T-helper 9 cell (primary cell): Measurements from ENCODE around the gene BBLN.
"Not testable (repeated sequence)": the region's sequence is repeated elsewhere in the genome, so short reads cannot be mapped to it uniquely, and the experiment has no call there.

Source experiments
- DNase-seq: peaks from one replicate; pipeline ENCODE4 v3.0.0-alpha.2; 2020

The BBLN gene

DNA sequence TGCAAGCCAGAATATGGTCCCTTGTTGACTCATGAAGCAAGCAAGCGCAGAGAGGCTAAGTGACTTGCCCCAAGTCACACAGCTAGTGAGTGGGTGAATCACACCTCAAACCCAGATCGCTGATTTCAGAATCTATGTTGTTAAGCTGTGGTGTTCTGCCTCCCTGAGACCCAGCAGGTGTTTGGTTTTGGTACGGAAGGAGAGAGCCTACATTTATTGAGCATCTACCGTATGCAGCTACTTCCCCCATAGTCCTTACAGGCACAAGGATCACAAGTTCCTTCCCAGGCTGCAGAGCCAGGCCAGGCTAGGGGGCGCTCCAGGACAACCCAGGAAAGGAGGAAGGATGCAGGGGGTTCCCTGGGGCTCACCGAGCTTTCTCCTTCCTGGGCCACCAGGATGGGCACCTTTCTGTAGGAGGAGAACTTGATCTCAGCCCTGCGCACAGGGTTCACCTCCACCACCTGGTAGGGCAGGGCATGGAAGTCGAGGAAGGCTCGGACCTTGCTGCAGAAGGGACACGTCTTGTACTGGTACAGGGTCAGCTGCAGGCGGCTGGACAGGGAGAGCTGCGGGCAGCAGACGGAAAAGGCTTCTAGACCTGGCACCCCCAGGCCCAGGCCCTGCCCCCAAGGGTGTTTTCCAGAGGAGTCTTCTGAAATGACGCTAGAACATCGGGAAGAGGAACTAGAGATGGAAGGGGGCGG lies 35.0 kb upstream of the BBLN start:
- DNase-seq, result peak; percentile 42

DNA sequence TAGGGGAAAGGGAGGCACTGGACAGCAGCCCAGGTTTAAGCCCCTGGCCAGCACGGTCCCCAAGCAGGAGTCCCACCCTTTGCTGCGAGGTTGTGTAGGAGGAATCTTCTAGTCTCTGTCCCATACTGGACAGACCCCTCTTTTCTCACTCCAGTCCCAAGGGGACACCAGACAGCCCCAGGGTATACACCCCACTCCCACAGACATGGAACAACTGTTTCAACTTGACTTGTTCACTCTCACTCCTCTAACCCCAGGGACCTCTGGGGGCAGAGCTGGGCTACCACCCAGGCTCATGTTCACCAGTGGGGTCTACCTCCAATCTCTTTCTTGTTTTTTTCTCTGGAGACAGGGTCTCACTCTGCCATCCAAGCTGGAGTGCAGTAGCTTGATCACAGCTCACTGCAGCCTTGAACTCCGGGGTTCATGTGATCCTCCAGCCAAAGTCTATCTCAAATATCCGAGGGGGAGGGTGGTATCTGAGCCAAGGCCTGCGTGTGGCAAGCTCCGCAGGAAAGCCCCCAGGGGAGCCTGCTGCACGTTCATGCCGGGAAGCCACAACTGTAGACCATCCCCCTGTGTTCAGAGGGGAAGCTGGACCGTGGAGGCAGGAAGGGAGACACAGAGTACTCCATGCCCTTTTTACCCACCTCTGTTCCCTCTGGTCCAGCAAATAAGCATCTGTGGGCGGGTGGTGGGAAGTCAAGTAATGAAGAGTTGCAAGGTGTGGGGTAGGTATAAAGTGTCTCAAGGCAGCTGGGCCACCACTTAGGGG lies 34.3 kb upstream of the BBLN start:
- DNase-seq, result no peak

DNA sequence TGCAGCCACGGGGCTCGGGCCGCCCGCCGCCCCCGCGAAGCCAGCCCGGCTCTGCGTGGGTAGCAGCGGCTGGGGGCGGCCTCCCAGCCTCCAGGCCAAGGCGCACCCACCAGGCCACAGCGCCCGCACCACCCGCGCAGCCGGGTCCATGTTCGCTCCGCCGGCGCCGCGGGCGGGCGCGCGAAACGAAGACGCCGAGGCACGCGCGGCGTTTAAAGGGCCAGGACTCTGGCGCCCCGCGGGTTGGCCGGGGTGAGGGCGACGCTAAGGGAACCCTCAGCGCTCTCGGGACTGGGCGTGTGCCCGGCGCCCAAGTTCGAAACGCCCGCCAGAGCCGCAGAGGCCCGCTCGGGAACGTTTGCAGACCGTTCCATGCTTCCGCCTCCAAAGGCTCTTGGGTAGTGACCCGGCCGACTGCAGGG lies 32.5 kb upstream of the BBLN start, which contains the start of gene PTGES2:
Gene PTGES2 (minus strand): TSS at position 162 of the 422 bp plus-strand sequence. CDS start 12 bp downstream, at position 150.
- peak; percentile 73 for DNase-seq

DNA sequence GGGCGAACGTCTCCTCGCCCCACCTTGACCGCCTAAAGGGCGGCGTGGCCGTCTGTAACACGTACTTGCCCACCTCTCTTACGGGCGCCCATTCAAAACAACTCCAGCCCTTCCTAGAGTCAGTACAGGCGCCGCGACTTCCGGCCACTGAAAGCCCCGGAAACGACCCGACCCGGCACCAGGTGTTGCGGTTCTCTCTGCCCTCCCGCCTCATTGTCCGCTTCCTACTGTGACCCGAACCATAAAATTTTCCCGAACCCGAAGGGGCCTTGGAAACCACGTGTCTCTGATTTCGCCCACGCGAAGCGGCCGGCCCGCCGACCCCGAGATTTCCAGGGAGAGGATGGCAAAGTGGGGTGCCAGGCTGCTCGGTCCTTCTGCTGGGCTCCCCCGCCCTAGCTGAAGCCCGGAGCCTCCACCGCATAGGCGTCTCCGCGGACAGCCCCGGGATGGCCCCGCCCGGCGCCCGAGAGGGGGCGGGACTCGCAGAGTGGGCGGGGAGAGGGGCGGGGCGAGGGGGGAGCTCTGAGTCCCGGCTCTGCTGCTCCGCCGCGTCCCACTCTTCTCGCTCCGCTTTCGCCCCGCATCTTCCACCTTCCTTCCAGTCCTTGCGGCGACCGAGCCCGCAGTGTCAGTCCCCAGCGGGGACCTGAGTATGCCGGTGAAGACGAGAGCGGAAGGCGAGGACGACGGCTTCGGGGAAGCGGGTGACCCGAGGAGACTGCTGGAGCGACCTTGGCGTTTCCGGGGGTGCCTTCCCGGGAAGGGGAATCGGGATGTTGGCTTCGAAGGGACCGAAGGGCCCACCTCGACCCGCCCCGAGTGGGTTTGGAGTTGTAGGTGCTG lies 31.9 kb upstream of the BBLN start:
- peak; percentile 85 for DNase-seq

DNA sequence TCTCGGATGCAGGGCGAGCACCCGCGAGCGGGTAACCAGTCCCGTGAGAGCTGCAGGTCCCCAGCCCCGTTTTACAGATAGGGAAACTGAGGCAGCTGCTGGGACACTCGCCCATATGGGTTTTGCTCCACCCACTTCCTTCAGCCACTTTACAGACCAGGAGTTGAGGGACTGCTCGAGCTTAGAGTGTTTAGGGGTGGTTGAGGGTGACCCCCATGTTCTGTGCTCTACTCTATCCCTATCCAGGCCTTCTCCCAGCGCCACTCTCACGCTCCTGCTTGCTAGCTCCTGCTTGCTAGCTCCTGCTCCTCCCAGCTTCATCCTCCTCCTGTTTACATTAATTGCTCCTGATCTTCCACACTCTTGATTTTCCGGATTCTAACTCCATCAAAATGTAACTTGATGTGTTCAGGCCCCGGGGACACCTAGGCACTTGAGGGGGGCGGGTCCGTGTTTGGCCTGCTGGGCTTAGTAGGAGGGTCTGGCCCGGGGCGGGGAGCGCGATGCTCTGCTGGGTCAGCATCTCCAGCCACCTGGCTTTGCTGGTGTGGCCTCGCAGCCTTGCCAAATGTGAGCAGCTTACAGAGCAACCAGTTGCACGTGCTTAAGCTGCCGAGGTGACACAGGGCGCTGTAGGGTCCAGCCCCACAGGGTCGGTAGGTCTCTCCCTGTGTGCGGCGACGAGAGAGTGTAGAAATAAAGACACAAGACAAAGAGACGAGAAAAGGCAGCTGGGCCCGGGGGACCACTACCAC lies 31.1 kb upstream of the BBLN start:
- no peak for DNase-seq

DNA sequence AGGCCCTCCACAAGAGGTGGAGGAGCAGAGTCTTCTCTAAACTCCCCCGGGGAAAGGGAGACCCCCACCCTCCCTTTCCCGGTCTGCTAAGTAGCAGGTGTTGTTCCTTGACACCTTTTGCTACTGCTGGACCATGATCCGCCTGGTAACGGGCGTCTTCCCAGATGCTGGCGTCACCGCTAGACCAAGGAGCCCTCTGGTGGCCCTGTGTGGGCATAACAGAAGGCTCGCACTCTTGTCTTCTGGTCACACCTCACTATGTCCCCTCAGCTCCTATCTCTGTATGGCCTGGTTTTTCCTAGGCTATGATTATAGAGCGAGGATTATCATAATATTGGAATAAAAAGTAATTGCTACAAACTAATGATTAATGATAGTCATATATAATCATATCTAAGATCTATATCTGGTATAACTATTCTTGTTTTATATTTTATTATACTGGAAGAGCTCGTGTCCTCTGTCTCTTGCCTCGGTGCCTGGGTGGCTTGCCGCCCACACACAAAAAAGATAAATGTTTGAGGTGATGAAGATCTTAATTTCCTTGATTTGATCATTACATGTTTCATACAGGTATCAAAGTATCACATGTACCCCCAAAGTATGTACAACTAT lies 30.0 kb upstream of the BBLN start:
- not testable (repeated sequence) for DNase-seq

DNA sequence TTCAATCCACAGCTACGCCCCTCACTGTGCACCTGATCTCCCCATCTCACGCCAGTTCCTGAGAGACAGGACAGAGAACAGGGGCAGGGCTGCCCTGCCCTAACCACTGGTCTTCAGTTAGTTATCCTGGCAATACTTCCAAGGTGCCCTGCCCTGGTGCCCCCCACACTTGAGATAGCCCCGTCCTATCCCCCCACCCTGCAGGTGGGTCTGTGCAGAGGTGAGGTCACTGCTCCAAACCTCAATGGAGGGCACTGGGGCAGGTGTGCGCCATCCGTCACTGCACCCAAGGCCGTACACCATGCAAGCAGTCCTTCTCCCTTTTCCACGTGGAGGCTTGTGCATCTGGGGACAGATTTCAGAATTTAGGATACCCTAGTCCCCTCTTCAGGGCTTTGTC lies 29.4 kb upstream of the BBLN start:
- not testable (repeated sequence) for DNase-seq

DNA sequence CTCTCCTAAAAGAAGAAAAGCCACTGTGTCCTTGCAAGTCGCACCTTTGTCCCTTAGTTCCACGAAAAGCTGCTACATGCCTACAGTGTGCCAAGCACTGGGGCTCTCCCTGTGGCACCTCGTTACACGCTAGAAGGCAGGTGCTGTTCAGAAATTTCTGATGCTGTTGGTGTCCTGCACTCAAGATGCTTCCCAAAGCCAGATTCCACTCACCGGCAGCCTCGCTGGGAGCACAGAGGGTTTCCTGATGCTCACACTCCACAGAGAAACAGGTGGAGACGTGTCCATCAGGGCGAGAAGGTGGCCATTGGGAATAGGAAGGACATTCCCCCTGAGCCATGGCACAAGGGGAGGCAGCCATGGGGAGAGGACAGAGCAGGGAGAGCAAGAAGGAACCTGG lies 28.7 kb upstream of the BBLN start:
- not testable (repeated sequence) for DNase-seq

DNA sequence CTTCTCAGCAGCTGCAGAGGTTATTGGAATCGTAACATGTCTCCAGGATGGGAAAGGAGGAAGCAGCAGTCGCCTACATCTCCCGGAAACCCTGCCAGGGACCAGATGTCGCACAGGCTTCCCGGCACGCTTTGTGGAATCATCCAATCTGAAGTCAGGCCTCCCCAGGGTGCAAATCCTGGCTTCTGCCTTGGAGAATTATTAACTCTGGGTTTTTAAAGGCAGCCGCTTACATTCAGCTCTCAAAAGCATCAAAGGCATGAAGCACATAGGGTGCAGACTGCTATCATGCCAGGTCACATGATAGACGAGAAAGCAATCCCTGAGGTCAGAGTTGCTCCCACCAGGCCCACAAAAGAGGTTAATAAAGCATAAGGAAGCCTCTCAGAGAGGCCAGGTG lies 27.9 kb upstream of the BBLN start:
- not testable (repeated sequence) for DNase-seq

DNA sequence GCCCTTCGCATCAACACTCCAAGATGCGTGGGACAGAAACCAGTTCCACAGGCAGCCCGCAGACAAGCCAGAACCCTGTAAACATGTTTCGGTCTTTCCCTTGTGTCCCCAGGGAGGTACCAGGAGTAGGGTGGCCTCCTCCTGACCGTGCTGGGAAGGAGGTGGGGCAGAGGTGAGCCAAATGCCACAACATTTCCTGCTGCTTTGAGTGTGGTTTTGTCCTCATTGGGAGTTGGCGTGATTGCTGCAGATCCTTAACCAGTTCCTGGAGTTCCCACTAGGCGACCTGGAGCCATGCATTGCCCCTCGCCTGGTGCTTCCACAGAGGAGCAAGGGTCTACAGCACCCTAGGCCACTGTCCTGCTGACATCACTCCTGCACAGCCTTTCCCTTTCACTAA lies 24.5 kb upstream of the BBLN start:
- not testable (repeated sequence) for DNase-seq

DNA sequence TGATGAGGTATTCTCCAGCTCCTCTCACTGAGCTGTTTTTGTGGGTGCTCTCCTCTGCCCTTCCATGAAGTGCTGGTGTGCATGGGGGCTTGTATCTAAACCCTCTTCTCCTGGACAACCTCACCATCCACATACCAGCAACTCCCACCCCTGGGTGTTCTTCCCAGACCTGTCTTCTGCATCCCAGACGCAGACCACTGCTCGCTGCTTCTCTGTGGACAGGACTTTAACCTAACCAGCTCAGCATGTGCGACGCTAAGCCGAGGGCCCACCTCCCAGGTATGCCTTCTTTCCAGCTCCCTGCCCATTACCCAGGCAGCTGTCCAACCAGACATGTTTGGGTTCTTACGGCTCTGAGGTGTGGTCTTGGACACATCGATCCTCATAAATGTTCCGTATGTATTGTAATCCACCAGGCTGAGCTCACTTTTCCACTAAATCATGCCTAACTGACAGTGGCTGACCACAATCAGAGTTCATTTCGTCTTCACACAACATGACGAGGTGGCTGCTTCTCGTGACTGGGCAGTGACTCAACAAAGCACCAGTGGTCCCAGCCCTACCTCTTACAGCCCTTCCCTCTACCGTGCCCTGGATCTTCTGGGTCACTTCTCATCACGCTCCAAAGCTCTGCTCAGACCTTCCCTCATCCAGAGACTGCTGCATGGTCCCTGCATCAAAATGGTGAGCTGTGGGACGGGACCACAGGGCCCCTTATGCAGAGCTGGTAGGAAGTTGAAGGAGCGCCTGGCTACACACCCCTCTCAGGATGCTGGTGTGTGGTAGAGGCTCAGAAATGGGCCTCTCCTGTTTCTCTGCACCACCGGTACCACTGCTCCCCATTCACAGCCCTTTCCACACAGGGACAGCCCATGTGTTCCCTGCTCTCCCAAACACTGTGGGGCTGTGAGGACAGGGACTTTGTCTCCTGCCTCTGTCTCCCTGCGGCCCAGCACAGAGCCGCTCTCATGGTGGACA lies 23.0 kb upstream of the BBLN start:
- DNase-seq, result no peak

DNA sequence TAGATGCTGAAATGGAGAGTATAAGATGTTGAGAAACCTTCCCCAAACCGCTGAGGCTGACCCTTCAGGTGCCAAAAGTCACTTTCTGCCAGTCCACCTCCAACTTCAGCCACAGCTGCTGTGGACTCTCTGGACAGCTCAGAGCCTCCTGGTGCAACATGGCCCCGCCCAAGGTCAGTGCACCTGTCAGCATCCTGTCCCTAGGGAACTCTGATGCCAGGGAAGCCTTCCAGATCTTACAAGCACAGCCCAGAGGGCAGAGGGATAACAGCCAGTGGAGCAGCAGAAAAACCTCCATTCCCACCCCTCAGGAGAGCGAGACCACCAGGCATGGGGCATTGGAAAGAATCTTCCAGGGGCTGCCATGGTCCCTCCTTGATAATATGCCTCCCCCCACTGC lies 22.1 kb upstream of the BBLN start:
- no peak for DNase-seq

DNA sequence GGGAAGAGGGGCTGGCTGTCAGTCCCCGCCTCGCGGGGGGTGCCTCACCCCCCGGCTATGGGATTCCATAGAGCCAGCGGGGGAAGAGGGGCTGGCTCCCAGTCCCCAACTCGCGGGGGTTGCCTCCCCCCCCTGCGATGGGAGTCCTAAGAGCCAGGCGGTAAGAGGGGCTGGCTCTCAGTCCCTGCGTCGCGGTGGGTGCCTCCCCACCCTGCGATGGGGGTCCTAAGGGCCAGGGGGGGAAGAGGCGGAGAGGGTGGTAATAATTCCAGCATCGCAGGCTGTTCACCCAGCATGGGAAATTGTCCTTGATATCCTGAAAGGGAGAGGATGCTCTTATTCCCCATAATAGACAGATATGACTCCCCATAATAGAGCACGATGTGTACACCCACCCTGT lies 20.4 kb upstream of the BBLN start:
- DNase-seq, result no peak

DNA sequence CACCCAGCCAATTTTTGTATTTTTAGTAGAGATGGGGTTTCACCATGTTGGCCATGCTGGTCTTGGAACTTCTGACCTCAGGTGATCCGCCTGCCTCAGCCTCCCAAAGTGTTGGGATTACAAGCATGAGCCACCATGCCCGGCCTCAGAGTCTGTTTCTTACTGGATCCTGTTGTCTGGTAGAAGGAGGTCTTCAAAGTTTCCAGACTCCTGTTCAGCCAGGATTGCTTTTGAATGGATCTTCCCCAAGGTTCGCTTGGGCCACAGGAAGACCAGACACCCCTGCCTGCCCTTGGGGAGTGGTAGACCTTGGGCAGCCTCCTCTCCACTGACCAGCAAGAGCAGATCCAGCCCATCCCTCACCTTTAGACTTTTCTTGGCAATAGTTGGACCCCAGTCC lies 18.5 kb upstream of the BBLN start:
- DNase-seq, result no peak

DNA sequence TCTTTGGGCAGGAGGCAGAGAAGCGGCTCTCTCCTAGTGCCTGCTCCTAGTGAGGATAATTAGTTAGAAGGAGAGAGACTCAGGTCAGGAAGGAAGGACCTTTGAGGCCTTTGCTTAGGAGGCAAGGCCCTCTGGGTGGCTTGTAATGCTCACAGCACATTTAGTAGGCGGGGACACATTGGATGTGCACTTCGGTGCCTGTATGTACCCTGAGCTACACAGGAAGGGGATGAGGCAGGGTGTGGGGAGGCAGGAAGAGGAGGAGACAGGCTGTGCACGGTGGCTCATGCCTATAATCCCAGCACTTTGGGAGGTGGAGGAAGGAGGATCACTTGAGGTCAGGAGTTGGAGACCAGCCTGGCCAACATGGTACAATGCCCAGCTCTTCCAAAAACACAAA lies 18.0 kb upstream of the BBLN start:
- DNase-seq, result no peak

DNA sequence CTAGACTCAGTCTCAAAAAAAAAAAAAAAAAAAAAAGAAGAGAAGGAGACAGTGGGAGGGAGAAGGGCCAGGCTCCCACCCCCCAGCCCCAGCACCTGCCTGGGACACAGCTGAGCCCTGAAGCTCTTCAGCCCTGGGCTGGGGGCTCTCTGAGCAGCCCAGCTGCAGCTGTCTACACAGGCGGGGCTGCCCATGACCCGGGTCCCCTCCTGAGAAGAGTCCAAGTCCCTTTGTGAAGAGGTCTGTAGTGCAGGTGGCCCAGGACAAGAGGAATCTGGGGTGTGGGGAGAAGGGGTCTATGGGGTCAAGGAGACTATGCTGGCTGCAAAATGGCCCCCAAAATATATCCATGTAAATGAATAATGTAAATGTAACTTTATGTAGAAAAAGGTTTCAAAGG lies 17.5 kb upstream of the BBLN start:
- no peak for DNase-seq

DNA sequence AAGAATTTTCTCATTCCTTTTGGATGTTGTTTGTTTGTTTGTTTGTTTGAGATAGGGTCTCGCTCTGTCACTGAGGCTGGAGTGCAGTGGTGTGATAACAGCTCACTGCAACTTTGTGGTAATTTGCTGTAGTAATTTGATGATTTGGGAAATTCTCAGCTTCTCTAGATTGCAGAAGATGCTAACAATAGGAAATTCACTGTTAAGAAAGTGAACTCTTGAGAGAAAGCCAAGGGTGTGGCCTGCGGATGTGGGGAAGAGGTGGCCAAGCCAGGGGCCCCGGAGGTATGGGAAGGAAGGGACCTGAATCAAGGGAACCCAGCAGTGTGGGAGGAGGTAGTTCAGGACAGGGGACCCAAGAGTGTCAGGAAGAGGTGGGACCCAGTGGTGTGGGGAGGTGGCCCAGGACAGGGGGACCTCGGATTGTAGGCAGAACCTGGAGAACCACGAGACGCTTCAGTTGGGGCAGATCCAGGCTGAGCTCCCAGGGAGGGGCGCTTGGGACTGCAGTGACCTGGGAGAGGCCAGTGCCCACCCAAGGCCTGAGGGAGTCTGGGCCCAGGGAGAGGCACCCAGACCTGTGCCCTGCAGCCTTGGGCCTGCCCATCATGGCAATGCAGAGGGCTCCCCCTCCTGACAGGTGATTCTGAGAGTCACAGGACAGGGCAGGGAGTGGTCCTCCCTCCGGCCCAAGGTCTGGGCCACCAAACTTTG lies 16.4 kb upstream of the BBLN start:
- no peak for DNase-seq

DNA sequence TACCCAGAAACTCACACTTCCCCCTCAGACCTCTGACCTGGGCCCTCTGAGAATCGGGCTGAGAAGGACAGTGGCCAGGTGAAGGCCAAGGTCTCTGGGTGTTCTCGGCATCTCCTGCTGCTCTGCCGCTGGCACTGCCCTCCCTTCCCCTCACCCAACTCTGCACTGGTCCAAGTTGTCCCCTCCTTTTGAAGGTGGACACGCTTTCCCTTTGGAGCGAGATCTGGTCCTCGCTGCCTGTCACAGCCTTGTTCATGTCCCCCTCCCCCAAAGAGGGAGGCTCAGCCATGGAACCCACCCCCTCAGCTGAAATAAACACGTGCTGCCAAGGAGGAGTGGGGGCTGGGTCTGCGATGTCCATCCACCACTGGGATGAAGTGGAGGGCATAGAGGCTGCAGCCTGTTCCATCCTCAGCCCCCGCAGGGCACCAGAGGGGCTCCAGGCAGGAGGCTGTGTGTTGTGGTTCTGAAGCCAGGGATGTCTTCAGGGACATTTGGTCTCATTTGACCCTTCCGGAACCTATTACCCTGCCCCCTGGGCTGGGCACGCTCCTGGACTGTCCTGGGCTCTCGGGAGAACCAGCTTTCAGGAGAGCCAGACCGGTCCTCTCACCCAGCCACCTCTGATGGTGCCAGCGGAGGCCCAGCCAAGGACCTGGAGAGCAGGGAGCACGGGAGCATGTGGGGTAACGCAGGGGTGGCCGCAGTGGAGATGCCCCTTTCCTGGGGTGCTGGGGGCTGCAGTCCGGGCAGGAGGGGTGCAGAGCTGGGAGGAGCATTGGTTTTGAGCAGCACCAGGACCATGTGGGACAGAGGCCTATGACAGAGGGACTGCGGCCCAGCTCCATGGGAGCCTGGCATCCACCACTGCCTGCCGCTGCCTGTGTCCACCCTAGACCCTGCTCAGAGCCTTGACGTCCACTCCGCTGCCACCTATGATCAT lies 15.6 kb upstream of the BBLN start:
- no peak for DNase-seq

DNA sequence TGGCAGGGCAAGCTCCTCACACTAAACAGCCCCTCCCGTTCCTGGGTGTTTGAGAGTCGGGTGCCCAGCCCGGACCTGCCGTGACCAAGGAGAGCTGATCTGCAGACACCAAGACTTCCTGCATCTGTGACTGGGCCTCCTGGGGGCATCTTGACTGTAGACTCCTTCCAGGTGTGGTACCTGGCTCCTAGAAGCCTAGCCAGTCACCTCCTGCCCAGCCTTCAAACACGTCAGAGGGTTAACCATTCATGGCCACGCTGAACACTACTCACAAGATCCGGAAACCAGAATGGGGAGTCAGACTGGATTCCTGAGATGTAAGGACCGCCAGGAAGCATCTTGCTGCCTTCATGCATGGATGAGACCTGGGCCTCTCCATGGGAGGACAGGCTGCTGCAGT lies 14.5 kb upstream of the BBLN start:
- DNase-seq, result no peak
